ENCODE measurements around the gene RAPGEF4. TPM values are rescaled to one million over a fixed set of nuclear protein-coding genes. Genes with fewer than 3 reads are reported as not detected.

The RAPGEF4 gene
- total and polyA plus RNA-seq, 2 of the 8 experiments (the other 6 are each of a cell fraction or from before 2014, with no cell fraction given) = 1.2 to 2.6 TPM

GRCh38 chr2:172889768-172890430 lies 154.3 kb downstream of the RAPGEF4 start:
- no peaks in the 10 kb centered on the region for H3K79me2 ChIP-seq (ENCODE audit: control insufficient read depth in 1 of 2, insufficient read depth in 2 of 2, low read length in 2 of 2)
- H3K4me2 ChIP-seq (ENCODE audit: insufficient read depth in 1 of 2, low read depth in 2 of 2, low read length in 2 of 2) = no peak overlapping the region
- H2BK15ac ChIP-seq (ENCODE audit: low read length) = no peak overlapping the region
- H3K4me3 ChIP-seq (ENCODE audit: extremely low read depth in 1 of 4, insufficient read depth in 2 of 4, low read depth in 3 of 4, low read length in 4 of 4) = no peak overlapping the region
- H3K9me3 ChIP-seq (ENCODE audit: insufficient read depth in 2 of 2, low read depth in 1 of 2, low read length in 1 of 2) = no peaks in the 10 kb centered on the region
- no peak overlapping the region for H2AK5ac ChIP-seq (ENCODE audit: low read depth, low read length)
- no peak overlapping the region for H2BK5ac ChIP-seq (ENCODE audit: low read depth, low read length)
- no peak overlapping the region for H2AFZ ChIP-seq (ENCODE audit: low read length)
- H2BK12ac ChIP-seq (ENCODE audit: low read depth, low read length) = no peak overlapping the region
- WGBS, 2 experiments (ENCODE audit: extremely low coverage in 1 of 2, insufficient coverage in 1 of 2, insufficient read length in 1 of 2, insufficient replicate concordance in 2 of 2, low coverage in 1 of 2, low lambda C conversion rate in 2 of 2, missing lambda C conversion rate in 1 of 2) = 82% methylated on average over 7 of the region's 7 CpGs; no CpG with 5 or more reads in 1 of the 2 experiments
- H3K56ac ChIP-seq (replicated peaks; ENCODE audit: insufficient read length, low read depth, low read length) = no peak overlapping the region
- H2BK20ac ChIP-seq (ENCODE audit: low read length) = no peak overlapping the region
- no peak overlapping the region for H4K91ac ChIP-seq (replicated peaks; ENCODE audit: insufficient read length, low read length)
- no peaks in the 10 kb centered on the region for H3K27me3 ChIP-seq (replicated peaks in 1 of 4; ENCODE audit: control insufficient read depth in 3 of 4, extremely low read depth in 1 of 4, insufficient read depth in 3 of 4, low read length in 3 of 4)
- no peak for TF ChIP-seq SUZ12 (IDR thresholded peaks at IDR 0.05; ENCODE audit: low read length)
- CTCF ChIA-PET (ENCODE audit: partially characterized antibody) = interaction anchor here (0.6 to 1.1 kb wide), 2 partner anchors 16 to 84 kb away, joined by 3 read pairs; no protein-coding TSS in a partner anchor
- H3K27ac ChIP-seq (ENCODE audit: low read depth, low read length) = no peak overlapping the region
- H3K23me2 ChIP-seq (ENCODE audit: low read depth, low read length) = no peaks in the 10 kb centered on the region
- H4K8ac ChIP-seq (ENCODE audit: extremely low read depth, insufficient read depth, low read length) = no peak overlapping the region
- H3K9ac ChIP-seq (replicated peaks in 1 of 4; ENCODE audit: extremely low read depth in 1 of 4, low read depth in 3 of 4, low read length in 3 of 4) = no peak overlapping the region
- H3K4ac ChIP-seq (replicated peaks; ENCODE audit: insufficient read length, low read depth, low read length) = no peak overlapping the region
- H2BK120ac ChIP-seq (replicated peaks; ENCODE audit: low read depth, low read length) = no peak overlapping the region
- H3K14ac ChIP-seq (ENCODE audit: insufficient read length) = no peak overlapping the region
- H3K36me3 ChIP-seq (ENCODE audit: control insufficient read depth in 2 of 4, insufficient read depth in 4 of 4, low read length in 3 of 4) = no peaks in the 10 kb centered on the region
- no peak overlapping the region for H3K18ac ChIP-seq (ENCODE audit: extremely low read depth, low read length)
- H3K4me1 ChIP-seq (replicated peaks in 1 of 4; ENCODE audit: control insufficient read depth in 3 of 4, insufficient read depth in 4 of 4, low read length in 3 of 4) = no peaks in the 10 kb centered on the region
- H3K79me1 ChIP-seq (ENCODE audit: low read depth, low read length) = no peaks in the 10 kb centered on the region
- DNase-seq (ENCODE audit: low read depth in 1 of 2, low spot score in 2 of 2) = no peak
- FAIRE-seq = no peak
- no peaks in the 10 kb centered on the region for H4K20me1 ChIP-seq (replicated peaks in 1 of 2; ENCODE audit: control insufficient read depth in 1 of 2, insufficient read depth in 2 of 2, low read length in 2 of 2)
- POLR2A ChIA-PET (ENCODE audit: partially characterized antibody) = no interaction called here
- no peak overlapping the region for H4K5ac ChIP-seq (ENCODE audit: insufficient read length, low read depth, low read length)
- no peak overlapping the region for H3K23ac ChIP-seq (ENCODE audit: insufficient read length)

Measured in H1 (cell line).